Pons (tissue), 1 donor: ENCODE results near the gene SRSF4.
A peak's percentile ranks its signal among the peaks of the same experiment; 100 is the strongest.
"Not testable (repeated sequence)": the region's sequence is repeated elsewhere in the genome, so short reads cannot be mapped to it uniquely, and the experiment has no call there.

Source experiments
- DNase-seq: peaks from one replicate; pipeline ENCODE4 v3.0.0-alpha.2; 2016; ENCODE audit warnings: low spot score

The SRSF4 gene

GRCh38 chr1:29181413-29182225 is at the start of gene SRSF4:
TSS of gene SRSF4 (minus strand) at chr1:29181900. CDS start at chr1:29181752, 148 bp downstream.
- DNase-seq: peak; percentile 97

DNA sequence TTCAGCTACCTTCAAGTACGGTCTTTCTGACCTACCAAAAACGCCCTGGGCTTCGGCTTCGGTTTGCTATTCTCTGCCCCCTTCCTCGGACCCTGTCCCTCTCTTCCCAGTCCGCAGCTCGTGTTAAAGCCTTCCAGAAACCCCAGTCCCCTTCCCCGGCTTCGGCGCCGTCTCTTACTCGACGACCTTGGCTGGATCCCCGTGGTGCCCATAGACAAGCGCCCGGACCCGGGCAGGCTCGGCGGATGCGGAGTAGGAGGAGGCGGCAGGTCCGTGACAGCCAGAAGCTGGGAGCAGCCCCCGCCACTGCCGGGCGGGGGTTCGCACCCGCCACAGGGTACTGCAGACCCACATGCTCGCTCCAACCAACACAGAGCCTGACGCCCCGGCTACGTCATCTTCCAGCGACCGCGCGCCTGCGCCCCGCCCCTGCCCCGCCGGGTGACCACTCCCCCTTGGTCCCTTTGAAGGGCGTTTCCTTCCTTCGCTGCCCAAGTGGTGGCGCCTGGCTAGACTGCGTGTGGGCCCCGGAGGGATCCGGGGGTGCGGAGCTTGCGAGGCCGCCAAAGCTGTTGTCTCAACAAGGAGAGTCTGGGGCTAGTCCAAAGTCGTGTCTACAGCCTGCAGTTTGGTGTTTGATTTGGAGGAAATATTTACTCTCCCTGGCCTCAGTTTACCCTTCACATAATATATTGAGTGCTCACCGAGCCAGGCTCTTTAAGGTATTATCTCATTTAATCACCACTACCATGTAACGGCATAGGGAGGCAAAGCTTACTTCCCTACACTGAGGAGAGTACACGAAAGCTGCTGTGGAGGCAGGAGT is 49.1 kb upstream of the SRSF4 start, which contains the start of gene MECR:
MECR (minus strand) TSS at position 382 of the 826 bp plus-strand sequence; CDS start at position 354, 28 bp downstream.
- DNase-seq: peak; percentile 89

DNA sequence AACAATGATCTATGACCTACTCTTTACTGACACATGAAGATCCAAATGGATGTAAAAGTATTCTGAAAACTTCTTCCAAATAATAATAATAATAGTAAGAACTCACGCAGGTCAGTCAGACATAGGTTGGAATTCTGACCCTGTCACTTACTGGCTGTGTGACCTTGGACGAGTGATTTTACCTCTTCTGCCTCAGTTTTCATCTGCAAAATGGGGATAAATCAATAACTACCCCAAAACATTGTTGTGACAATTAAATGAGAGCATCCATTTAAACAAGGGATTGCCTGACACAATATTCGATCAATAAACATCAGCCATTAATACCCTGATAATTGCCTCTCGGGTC is 48.5 kb upstream of the SRSF4 start:
- DNase-seq: no peak

GRCh38 chr1:29227511-29227910 is 45.8 kb upstream of the SRSF4 start:
- DNase-seq: no peak

DNA sequence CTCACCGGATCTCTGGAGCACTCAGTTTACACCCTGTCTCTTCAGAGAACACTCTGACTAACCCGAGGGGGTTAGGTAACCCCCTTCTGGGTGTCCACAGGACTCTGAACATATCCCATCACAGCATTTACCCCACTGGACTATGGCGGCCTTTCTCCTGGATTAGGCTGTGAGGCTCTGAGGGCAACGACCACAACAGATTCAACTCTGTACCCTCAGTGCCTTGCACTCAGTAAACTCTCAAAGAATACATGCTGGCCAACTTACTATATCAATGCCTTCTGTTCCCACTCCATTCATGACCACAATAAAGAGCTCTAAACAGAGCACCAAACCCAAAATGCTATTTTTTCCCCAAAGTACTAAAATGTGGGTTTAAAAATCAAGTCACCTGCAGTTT is 43.7 kb upstream of the SRSF4 start:
- DNase-seq: no peak

DNA sequence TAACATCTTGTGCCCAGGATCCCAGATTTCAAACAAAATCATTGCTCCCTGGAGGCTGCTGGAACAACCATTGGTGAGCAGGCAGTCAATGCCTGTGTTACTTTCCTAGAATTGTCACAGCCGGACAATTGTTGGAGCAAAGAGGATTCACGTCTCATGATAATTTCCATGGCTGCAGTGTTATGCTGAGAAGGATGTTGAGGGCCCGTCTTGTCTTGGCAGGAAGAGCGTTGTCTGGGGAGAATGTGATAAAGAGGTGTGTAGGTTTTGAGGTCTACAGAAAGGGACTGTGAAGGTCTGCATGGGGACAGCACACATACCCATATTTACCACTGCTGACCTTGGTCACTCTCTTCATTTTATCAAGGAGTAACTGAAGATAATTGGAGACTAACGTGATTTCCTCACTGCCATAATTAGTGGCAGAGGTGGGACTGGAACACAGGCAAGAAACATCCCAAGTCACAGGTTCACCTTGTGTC is 42.7 kb upstream of the SRSF4 start:
- no peak for DNase-seq

- no peak for DNase-seq
Observed at GRCh38 chr1:29223521-29223920, 41.8 kb upstream of the SRSF4 start.

GRCh38 chr1:29222686-29223085 is 41.0 kb upstream of the SRSF4 start:
- DNase-seq: no peak

- not testable (repeated sequence) for DNase-seq
Observed at GRCh38 chr1:29222260-29222659, 40.6 kb upstream of the SRSF4 start.

DNA sequence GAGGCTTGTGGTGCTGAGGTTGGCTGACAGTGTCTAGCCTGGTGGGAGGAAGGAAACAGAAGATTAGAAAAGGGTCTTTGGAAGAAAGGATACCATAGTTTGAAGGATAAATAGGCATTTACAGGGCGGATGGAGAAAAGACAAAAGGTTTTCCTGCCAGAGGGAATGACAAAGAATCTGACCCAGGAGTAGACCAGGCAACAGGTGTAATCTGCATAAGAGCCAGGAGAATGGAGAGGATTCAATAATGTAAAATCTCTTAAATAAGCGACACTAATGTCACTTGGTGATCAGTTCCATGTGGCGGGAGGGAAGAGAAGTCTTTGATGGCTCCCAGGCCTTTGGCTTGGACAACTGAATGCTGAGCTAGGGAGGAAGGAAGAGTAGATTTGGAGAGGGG is 39.6 kb upstream of the SRSF4 start:
- no peak for DNase-seq

DNA sequence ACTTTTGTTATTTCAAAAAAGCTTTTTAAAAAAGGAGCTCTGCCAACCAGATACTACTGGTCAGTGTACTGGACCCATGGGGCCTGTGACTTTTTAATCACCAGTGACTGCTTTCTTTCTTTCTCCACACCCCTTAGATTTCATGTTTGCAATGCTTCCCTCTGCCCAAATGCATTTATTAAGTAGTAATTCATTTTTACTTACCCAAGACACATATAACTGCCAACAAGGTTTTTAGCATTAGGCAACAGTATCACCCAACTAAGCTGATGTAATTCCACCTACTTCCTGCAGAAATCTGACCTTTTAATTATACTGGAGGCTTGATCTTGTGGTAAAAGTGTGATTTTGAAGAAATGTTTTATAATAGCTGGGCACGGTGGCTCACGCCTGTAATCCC is 36.5 kb upstream of the SRSF4 start:
- DNase-seq: no peak

GRCh38 chr1:29217633-29218032 is 35.9 kb upstream of the SRSF4 start:
- no peak for DNase-seq

- DNase-seq: no peak
Observed at GRCh38 chr1:29213055-29213454, 31.4 kb upstream of the SRSF4 start.

- no peak for DNase-seq
Observed at GRCh38 chr1:29211086-29212030, 29.7 kb upstream of the SRSF4 start.

GRCh38 chr1:29210278-29211085 is 28.8 kb upstream of the SRSF4 start:
- DNase-seq: no peak

DNA sequence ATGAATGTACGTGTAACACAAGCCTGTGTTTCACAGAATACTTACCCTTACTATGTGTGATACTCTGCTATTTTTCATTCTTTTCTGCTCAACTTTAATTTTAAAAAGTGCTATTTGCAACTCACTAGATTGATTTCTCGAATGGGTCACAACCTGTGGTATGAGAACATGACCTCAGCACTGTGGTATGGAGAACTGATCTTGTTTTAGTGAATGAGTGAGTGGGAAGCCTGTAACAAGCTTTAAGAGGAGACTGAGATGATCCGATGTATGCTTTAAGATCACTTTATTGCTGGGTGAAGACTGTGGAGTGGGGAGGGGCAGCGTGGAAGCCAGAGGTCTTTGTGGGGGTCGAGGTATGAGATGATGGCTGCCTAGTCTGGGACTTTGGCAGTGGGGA is 27.5 kb upstream of the SRSF4 start:
- no peak for DNase-seq

- no peak for DNase-seq
Observed at GRCh38 chr1:29208442-29208841, 26.7 kb upstream of the SRSF4 start.

DNA sequence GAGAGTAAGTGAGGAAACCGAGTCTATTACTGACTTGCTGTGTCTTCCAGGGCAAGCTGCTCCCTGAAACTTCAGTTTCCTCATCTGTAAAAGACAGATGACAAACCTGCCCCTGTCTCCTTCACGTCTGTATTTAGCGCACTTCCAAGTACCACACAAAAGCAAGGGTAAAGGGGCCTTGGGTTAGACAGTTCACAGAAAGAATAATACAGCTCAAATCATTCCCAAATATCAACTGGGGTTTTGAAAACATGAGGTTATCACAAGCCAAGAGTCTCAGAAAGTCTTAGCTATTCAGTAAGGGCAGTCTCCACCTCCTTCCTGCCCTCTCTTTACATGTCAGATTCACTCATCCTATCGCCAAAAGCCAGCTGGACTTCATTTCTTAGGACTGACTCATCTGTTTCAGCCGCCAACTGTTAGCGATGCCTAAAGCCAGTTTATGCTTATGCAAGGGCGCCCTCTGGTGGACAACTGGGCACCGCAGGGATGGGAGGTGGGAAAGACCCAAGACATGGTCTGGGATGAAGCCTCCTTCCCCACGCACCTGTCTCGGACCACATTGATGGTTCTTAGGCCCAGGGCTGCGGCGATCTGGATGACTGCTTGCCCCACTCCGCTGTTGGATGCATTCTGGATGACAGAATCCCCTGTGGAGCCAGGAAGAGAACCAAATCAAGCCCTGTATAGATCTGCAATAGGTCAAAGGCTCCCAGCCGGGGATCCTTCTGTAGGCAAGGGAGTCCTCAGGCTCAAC is 21.1 kb upstream of the SRSF4 start:
- peak; percentile 96 for DNase-seq

GRCh38 chr1:29202053-29202452 is 20.4 kb upstream of the SRSF4 start:
- peak; percentile 19 for DNase-seq

- no peak for DNase-seq
Observed at GRCh38 chr1:29201595-29202051, 19.9 kb upstream of the SRSF4 start.
